Ishikawa (cell line): Measurements from ENCODE around the gene CCDC13.

ENCODE experiments used
- CEBPB ChIP-seq: IDR thresholded peaks from 2 replicates; pipeline ENCODE4 v1.6.1; 2012
- CREB1 ChIP-seq: IDR thresholded peaks from 2 replicates; pipeline ENCODE4 v1.6.1; 2012; ENCODE audit warnings: low read depth
- EGR1 ChIP-seq: IDR thresholded peaks from 2 replicates; pipeline ENCODE4 v1.6.1; 2012
- EP300 ChIP-seq: IDR thresholded peaks from 2 replicates; pipeline ENCODE4 v1.6.1; 2012; ENCODE audit warnings: borderline replicate concordance
- FOXM1 ChIP-seq: IDR thresholded peaks from 2 replicates; pipeline ENCODE4 v1.6.1; 2012; ENCODE audit warnings: low read depth, borderline replicate concordance
- MAX ChIP-seq: IDR thresholded peaks from 2 replicates; pipeline ENCODE4 v1.6.1; 2012
- NFIC ChIP-seq: IDR thresholded peaks from 2 replicates; pipeline ENCODE4 v1.6.1; 2012
- RAD21 ChIP-seq: IDR thresholded peaks from 2 replicates; pipeline ENCODE4 v1.6.1; 2012; ENCODE audit warnings: low read depth
- REST ChIP-seq: IDR thresholded peaks from 2 replicates; pipeline ENCODE4 v1.6.1; 2012; ENCODE audit warnings: low read depth, mild to moderate bottlenecking
- TAF1 ChIP-seq: IDR thresholded peaks from 2 replicates; pipeline ENCODE4 v1.6.1; 2012; ENCODE audit warnings: low read depth, mild to moderate bottlenecking
- TCF12 ChIP-seq: IDR thresholded peaks from 2 replicates; pipeline ENCODE4 v1.6.1; 2012; ENCODE audit warnings: low read depth
- TEAD4 ChIP-seq: IDR thresholded peaks from 2 replicates; pipeline ENCODE4 v1.6.1; 2012
- USF1 ChIP-seq: IDR thresholded peaks from 2 replicates; pipeline ENCODE4 v1.6.1; 2012
- YY1 ChIP-seq: IDR thresholded peaks from 2 replicates; pipeline ENCODE4 v1.6.1; 2012; ENCODE audit warnings: low read depth
- ZBTB7A ChIP-seq: IDR thresholded peaks from 2 replicates; pipeline ENCODE4 v1.6.1; 2012; ENCODE audit warnings: low read depth

The CCDC13 gene

DNA sequence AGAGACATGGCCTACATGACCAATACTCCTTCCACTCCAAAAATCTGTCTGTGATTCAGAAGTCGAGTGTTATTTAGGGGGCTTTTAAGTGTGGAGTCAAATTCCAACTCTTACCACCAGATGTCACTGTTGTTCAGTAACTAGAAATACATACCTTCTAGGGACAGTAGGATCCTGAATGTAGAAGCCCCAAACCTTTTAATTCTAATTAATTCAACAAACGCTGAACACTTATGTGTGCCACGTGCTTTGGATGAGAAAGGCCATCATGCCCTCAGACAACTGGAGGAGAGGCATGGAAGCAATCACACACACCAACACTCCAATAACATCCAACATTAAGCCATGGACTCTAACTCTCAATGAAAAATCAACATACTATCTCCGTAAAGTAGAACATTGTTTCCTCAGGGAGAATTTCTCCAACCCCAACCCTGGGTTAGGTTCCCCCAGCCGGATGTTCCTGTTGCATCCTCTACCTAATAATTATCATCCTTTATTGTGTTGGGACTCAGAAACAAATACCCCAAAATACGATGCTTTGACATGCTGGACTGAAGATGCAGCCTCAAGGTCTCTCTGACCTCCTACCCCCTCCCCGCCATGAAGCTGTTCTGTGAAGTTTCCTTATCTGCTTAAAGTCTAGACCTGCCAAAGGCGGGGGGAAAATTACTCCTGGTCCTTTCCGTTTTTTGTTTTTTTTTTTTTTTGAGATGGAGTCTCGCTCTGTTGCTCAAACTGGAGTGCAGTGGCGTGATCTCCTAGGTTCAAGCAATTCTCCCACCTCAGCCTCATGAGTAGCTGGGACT lies 8.0 kb upstream of the CCDC13 start:
- no peak for TF ChIP-seq TEAD4
- TF ChIP-seq RAD21 = peak; percentile 70

DNA sequence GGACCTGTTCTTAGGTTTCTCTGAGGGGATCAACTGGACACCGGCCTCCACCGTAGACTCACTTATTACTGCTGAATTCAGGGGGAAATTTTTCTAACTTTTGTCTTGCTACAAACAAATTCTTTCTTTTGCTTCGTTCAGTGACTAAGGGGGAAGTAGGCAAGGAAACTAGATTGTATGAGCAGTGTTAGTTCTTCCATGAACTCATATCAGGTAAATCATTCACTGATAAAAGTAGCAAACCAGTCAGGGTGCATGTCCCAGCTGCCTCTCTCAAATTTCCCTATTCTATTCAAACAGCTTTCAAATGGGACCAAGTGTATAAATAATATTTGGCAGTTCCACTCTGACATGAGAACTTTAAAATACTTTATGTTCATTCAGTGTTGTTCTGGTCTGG lies 7.3 kb upstream of the CCDC13 start:
- TF ChIP-seq TEAD4 = no peak
- no peak for TF ChIP-seq YY1
- TF ChIP-seq TCF12 = no peak
- no peak for TF ChIP-seq MAX
- TF ChIP-seq TAF1 = no peak
- TF ChIP-seq CREB1 = no peak
- no peak for TF ChIP-seq REST
- TF ChIP-seq RAD21 = no peak
- TF ChIP-seq FOXM1 = no peak
- TF ChIP-seq EP300 = no peak
- no peak for TF ChIP-seq USF1
- no peak for TF ChIP-seq CEBPB
- TF ChIP-seq EGR1 = no peak
- no peak for TF ChIP-seq NFIC
- TF ChIP-seq ZBTB7A = no peak

- TF ChIP-seq FOXM1 (no peak), RAD21 (no peak), TCF12 (no peak), MAX (no peak), TEAD4 (no peak), YY1 (no peak), USF1 (no peak), EGR1 (no peak), EP300 (no peak)
These were observed 5.6 kb upstream of the CCDC13 start for GRCh38 chr3:42778644-42779043.

DNA sequence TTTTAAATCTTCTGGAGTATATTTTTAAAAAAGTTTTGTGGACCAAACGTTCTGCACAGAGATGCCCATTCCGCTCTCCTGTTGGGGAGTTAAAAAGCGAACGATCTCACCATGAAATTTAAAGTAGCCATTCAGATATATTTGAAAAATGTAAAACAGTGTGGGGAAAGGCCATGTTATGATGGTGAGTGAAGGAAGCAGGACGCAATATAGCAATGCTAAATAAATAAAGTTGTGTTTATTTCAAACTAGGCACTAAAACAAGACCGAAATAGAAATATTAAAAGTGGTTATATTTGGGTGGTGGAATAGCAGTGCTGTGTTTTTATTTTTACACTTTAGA lies 327 bp upstream of the CCDC13 start:
- TF ChIP-seq FOXM1 (no peak), EGR1 (no peak), RAD21 (no peak), EP300 (no peak), CREB1 (no peak), USF1 (no peak), NFIC (no peak), REST (no peak), TCF12 (no peak), TAF1 (no peak), ZBTB7A (no peak), YY1 (no peak), TEAD4 (no peak)

DNA sequence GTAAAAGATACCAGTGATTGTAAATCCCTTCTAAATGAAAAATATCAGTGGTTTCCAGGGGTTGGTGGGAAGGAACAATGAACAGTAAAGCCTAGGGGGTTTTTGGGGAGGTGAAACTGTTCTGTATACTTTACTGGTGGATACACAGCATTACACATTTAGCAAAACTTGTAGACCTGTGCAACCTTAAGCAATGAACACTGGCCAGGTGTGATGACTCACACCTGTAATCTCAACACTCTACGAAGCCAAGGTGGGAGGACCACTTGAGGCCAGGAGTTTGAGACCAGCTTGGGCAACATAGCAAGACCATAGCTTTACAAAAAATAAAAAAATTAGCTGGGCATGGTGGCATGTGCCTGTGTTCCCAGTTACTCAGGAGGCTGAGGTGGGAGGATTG lies 1.8 kb downstream of the CCDC13 start:
- TF ChIP-seq TEAD4 (no peak), NFIC (no peak), MAX (no peak), EP300 (no peak), EGR1 (no peak), TCF12 (no peak), REST (no peak)
